H1 (cell line): Measurements from ENCODE around the gene GEN1. TPM values are rescaled to one million over a fixed set of nuclear protein-coding genes. Genes with fewer than 3 reads are reported as not detected.

Experiments
- CTCF ChIA-PET: fragments of 300-600 bp; sonication (Branson Sonifier 250); formaldehyde crosslinking; loops from one replicate; lab custom pipeline; 2021; ENCODE audit not compliant: partially characterized antibody; lab: Charles Lee
- POLR2A ChIA-PET: fragments of 300-600 bp; sonication (Branson Sonifier 250); formaldehyde crosslinking; loops from one replicate; lab custom pipeline; 2021; ENCODE audit warnings: inconsistent platforms; ENCODE audit not compliant: partially characterized antibody; lab: Charles Lee
- DNase-seq, 2 experiments: peaks; one replicate each; pipeline versions ENCODE4 v3.0.0 to v3.0.0-alpha.2; 2010 to 2022; ENCODE audit warnings: low spot score in 2 of 2, low read depth in 1 of 2, mixed read lengths in 1 of 2
- FAIRE-seq: peaks from 2 replicates; lab custom pipeline; 2011; peaks lifted over from hg19 to GRCh38; lab: Jason Lieb, UNC
- H2AFZ ChIP-seq: 2 replicates; pipeline ENCODE4 v1.8.1; 2012; ENCODE audit warnings: low read length, inconsistent platforms
- H2AK5ac ChIP-seq: 2 replicates; pipeline ENCODE4 v1.6.1; 2013; ENCODE audit warnings: low read depth, low read length
- H2BK120ac ChIP-seq: replicated peaks from 2 replicates; pipeline ENCODE3; 2013; ENCODE audit warnings: low read depth, low read length, inconsistent platforms
- H2BK12ac ChIP-seq: 2 replicates; pipeline ENCODE4 v1.6.1; 2013; ENCODE audit warnings: low read depth, low read length
- H2BK15ac ChIP-seq: 2 replicates; pipeline ENCODE4 v1.6.1; 2013; ENCODE audit warnings: low read length
- H2BK20ac ChIP-seq: 2 replicates; pipeline ENCODE4 v1.6.1; 2013; ENCODE audit warnings: low read length
- H2BK5ac ChIP-seq: 2 replicates; pipeline ENCODE4 v1.6.1; 2013; ENCODE audit warnings: low read depth, low read length
- H3K14ac ChIP-seq: 2 replicates; pipeline ENCODE4 v1.6.1; 2013; ENCODE audit warnings: inconsistent platforms; ENCODE audit not compliant: insufficient read length
- H3K18ac ChIP-seq: 2 replicates; pipeline ENCODE4 v1.6.1; 2013; ENCODE audit warnings: low read length; ENCODE audit errors: extremely low read depth
- H3K23ac ChIP-seq: 2 replicates; pipeline ENCODE4 v1.6.1; 2013; ENCODE audit warnings: inconsistent platforms; ENCODE audit not compliant: insufficient read length
- H3K23me2 ChIP-seq: 2 replicates; pipeline ENCODE4 v1.6.1; 2013; ENCODE audit warnings: low read depth, low read length
- H3K27ac ChIP-seq: 2 replicates; pipeline ENCODE4 v1.6.1; 2011; ENCODE audit warnings: low read depth, low read length, inconsistent platforms
- H3K27me3 ChIP-seq, 4 experiments: replicated peaks in 1 of 4; 1 replicate in 1 of 4; 2 replicates in 3 of 4; pipeline versions ENCODE4 v1.6.1 to v1.8.1; 2011 to 2013; ENCODE audit warnings: low read length in 3 of 4, mild to moderate bottlenecking in 3 of 4, inconsistent platforms in 2 of 4, mixed read lengths in 2 of 4, moderate library complexity in 1 of 4; ENCODE audit not compliant: control insufficient read depth in 3 of 4, insufficient read depth in 3 of 4; ENCODE audit errors: extremely low read depth in 1 of 4
- H3K36me3 ChIP-seq, 4 experiments: 2 replicates each; pipeline versions ENCODE4 v1.6.1 to v1.8.1; 2011 to 2013; ENCODE audit warnings: mild to moderate bottlenecking in 4 of 4, low read length in 3 of 4, moderate library complexity in 2 of 4, control low read depth in 1 of 4, inconsistent platforms in 1 of 4; ENCODE audit not compliant: insufficient read depth in 4 of 4, control insufficient read depth in 2 of 4
- H3K4ac ChIP-seq: replicated peaks from 2 replicates; pipeline ENCODE3; 2013; ENCODE audit warnings: low read length, low read depth, mixed read lengths, inconsistent platforms; ENCODE audit not compliant: insufficient read length
- H3K4me1 ChIP-seq, 4 experiments: replicated peaks in 1 of 4; 1 replicate in 1 of 4; 2 replicates in 3 of 4; pipeline versions ENCODE4 v1.6.1 to v1.8.1; 2011 to 2013; ENCODE audit warnings: low read length in 3 of 4, inconsistent platforms in 2 of 4, mixed read lengths in 1 of 4; ENCODE audit not compliant: insufficient read depth in 4 of 4, control insufficient read depth in 3 of 4
- H3K4me2 ChIP-seq, 2 experiments: 2 replicates each; pipeline versions ENCODE4 v1.6.1 to v1.8.1; 2011 to 2013; ENCODE audit warnings: low read depth in 2 of 2, low read length in 2 of 2, control low read depth in 1 of 2, inconsistent platforms in 1 of 2, mild to moderate bottlenecking in 1 of 2; ENCODE audit not compliant: insufficient read depth in 1 of 2
- H3K4me3 ChIP-seq, 4 experiments: fragments of 200-600, 300-600 bp in 1 of 4; sonication (generic), shearing (Covaris generic), sonication (Bioruptor Twin) in 1 of 4; 2 replicates each; pipeline versions ENCODE4 v1.5.1 to v1.8.1; 2011 to 2016; ENCODE audit warnings: low read length in 4 of 4, low read depth in 3 of 4, control low read depth in 2 of 4, inconsistent platforms in 2 of 4, mild to moderate bottlenecking in 2 of 4, mixed read lengths in 1 of 4, moderate library complexity in 1 of 4; ENCODE audit not compliant: insufficient read depth in 2 of 4; ENCODE audit errors: extremely low read depth in 1 of 4
- H3K56ac ChIP-seq: replicated peaks from 2 replicates; pipeline ENCODE3; 2013; ENCODE audit warnings: low read depth, mild to moderate bottlenecking, mixed read lengths, low read length, inconsistent platforms; ENCODE audit not compliant: insufficient read length
- H3K79me1 ChIP-seq: 2 replicates; pipeline ENCODE4 v1.6.1; 2013; ENCODE audit warnings: low read depth, low read length, control low read depth
- H3K79me2 ChIP-seq, 2 experiments: 2 replicates each; pipeline versions ENCODE4 v1.6.1 to v1.8.1; 2012 to 2013; ENCODE audit warnings: low read length in 2 of 2, mild to moderate bottlenecking in 2 of 2, inconsistent platforms in 1 of 2; ENCODE audit not compliant: insufficient read depth in 2 of 2, control insufficient read depth in 1 of 2
- H3K9ac ChIP-seq, 4 experiments: replicated peaks in 1 of 4; 1 replicate in 1 of 4; 2 replicates in 3 of 4; pipeline versions ENCODE4 v1.6.1 to v1.8.1; 2011 to 2013; ENCODE audit warnings: low read depth in 3 of 4, low read length in 3 of 4, control low read depth in 2 of 4, mild to moderate bottlenecking in 2 of 4, moderate library complexity in 2 of 4, inconsistent platforms in 1 of 4; ENCODE audit errors: extremely low read depth in 1 of 4
- H3K9me3 ChIP-seq, 2 experiments: 2 replicates each; pipeline versions ENCODE4 v1.6.1 to v1.8.1; 2012 to 2013; ENCODE audit warnings: mild to moderate bottlenecking in 2 of 2, moderate library complexity in 2 of 2, control low read depth in 1 of 2, inconsistent platforms in 1 of 2, low read depth in 1 of 2, low read length in 1 of 2, mixed read lengths in 1 of 2; ENCODE audit not compliant: insufficient read depth in 2 of 2
- H4K20me1 ChIP-seq, 2 experiments: replicated peaks in 1 of 2; 2 replicates each; pipeline versions ENCODE3 to v1.8.1; 2011 to 2013; ENCODE audit warnings: inconsistent platforms in 2 of 2, low read length in 2 of 2, mild to moderate bottlenecking in 1 of 2; ENCODE audit not compliant: insufficient read depth in 2 of 2, control insufficient read depth in 1 of 2
- H4K5ac ChIP-seq: 2 replicates; pipeline ENCODE4 v1.6.1; 2013; ENCODE audit warnings: low read length, low read depth, mixed read lengths, inconsistent platforms; ENCODE audit not compliant: insufficient read length
- H4K8ac ChIP-seq: 2 replicates; pipeline ENCODE4 v1.8.0; 2013; ENCODE audit warnings: mild to moderate bottlenecking, moderate library complexity, low read length, inconsistent platforms; ENCODE audit not compliant: insufficient read depth; ENCODE audit errors: extremely low read depth
- H4K91ac ChIP-seq: replicated peaks from 2 replicates; pipeline ENCODE3; 2013; ENCODE audit warnings: low read length, mixed read lengths, inconsistent platforms; ENCODE audit not compliant: insufficient read length
- ATF2 ChIP-seq: IDR thresholded peaks from 2 replicates; pipeline ENCODE4 v1.6.1; 2012; ENCODE audit warnings: low read length, inconsistent platforms
- BCL11A ChIP-seq, 2 experiments: IDR thresholded peaks; one replicate each; pipeline ENCODE4 v1.6.1; 2011; ENCODE audit warnings: low read depth in 2 of 2, low read length in 2 of 2, mild to moderate bottlenecking in 2 of 2
- WGBS, 2 experiments: shearing (Covaris generic) in 1 of 2; methylation state at CpG; one replicate each; pipeline versions ENCODE4 v1.1.6 to v1.1.7; 2013 to 2015; ENCODE audit warnings: low lambda C conversion rate in 2 of 2, mixed read lengths in 2 of 2, inconsistent platforms in 1 of 2, low coverage in 1 of 2, missing lambda C conversion rate in 1 of 2; ENCODE audit not compliant: insufficient replicate concordance in 2 of 2, insufficient coverage in 1 of 2, insufficient read length in 1 of 2; ENCODE audit errors: extremely low coverage in 1 of 2, missing lambda C conversion rate in 1 of 2; 5-methylcytosine and 5-hydroxymethylcytosine counted together
- polyA plus RNA-seq, 7 experiments: library from polyadenylated mRNA; depleted of rRNA in 3 of 7; stranded (reverse) in 5 of 7; unstranded in 2 of 7; fragments of >200 nt in 5 of 7; fragments of 200-250 nt in 2 of 7; gene quantifications; 1 replicate in 5 of 7; 2 replicates in 1 of 7; 4 replicates in 1 of 7; pipeline versions ENCODE4 v1.2.1 to v1.2.3, GENCODE V29; 2011 to 2013; ENCODE audit warnings: missing spikeins in 2 of 7, mixed read lengths in 2 of 7
- total RNA-seq: library from RNA; stranded (reverse); fragmentation: NEBNext Ultra II Directional; extraction: Animal tissue kit (Norgen Biotek cat#: 25700); gene quantifications from 2 replicates; pipeline ENCODE4 v1.2.1, GENCODE V29; 2021

The GEN1 gene
- total and polyA plus RNA-seq, 2 of the 8 experiments (the other 6 are each of a cell fraction or from before 2014, with no cell fraction given), result 6.9 to 19.2 TPM

DNA sequence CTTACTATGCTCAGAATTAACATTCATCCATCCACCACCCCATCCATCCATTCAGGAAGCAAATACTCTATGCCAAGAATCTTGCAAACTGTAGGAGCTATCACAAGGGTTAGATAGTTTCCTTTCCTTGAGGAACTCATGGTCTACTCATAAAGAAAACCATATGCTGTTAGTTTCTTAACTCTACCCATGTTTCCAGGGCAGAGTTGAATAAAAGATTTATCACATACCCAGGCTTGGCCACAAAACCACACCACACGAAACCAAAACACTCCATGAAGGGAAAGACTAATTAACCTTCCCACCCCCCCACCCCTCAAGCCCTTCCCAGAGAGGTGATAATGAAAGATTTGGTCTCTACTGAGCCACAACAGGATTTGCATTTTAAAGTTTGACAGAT lies 38.6 kb downstream of the GEN1 start:
- DNase-seq, result no peak
- Histone ChIP-seq H3K23me2 (no peaks in the 10 kb centered on the region), H3K18ac (no peak overlapping the region), H2BK15ac (no peak overlapping the region), H4K5ac (no peak overlapping the region), H3K27me3 (no peaks in the 10 kb centered on the region), H3K79me1 (no peaks in the 10 kb centered on the region), H3K79me2 (no peaks in the 10 kb centered on the region), H4K8ac (no peak overlapping the region), H2BK20ac (no peak overlapping the region), H2AFZ (no peak overlapping the region), H3K27ac (no peak overlapping the region), H4K91ac (no peak overlapping the region), H3K23ac (no peak overlapping the region), H3K4me2 (no peak overlapping the region), H2BK12ac (no peak overlapping the region), H4K20me1 (no peaks in the 10 kb centered on the region), H2BK5ac (no peak overlapping the region), H3K9me3 (no peaks in the 10 kb centered on the region), H3K56ac (no peak overlapping the region), H3K14ac (no peak overlapping the region), H3K4me1 (no peaks in the 10 kb centered on the region), H3K4me3 (no peak overlapping the region), H2BK120ac (no peak overlapping the region), H2AK5ac (no peak overlapping the region), H3K4ac (no peak overlapping the region), H3K9ac (no peak overlapping the region), H3K36me3 (no peaks in the 10 kb centered on the region)
- 80% methylated on average over 1 of the region's 1 CpG; no CpG with 5 or more reads in 1 of the 2 experiments for WGBS, 2 experiments
- no peak for FAIRE-seq
- POLR2A ChIA-PET, result no interaction called here
- CTCF ChIA-PET, result interaction anchor here (2.3 kb wide), 1 partner anchor 37 kb away, joined by 6 read pairs; no protein-coding TSS in a partner anchor
- TF ChIP-seq ATF2, result no peak
- no peak for TF ChIP-seq BCL11A (IDR thresholded peaks at IDR 0.05; ENCODE audit: low read depth in 2 of 2, low read length in 2 of 2)
